Effector memory CD8-positive, alpha-beta T cell (primary cell): ENCODE data around the gene TFEB.

Experiments
- ATAC-seq: fragments of 150-1000 bp; cut with Tn5 transposase; replicated peaks from 2 replicates; pipeline ENCODE4 v1.10.0; 2021; ENCODE audit warnings: mild to moderate bottlenecking, moderate library complexity
- DNase-seq, 3 experiments: peaks; one replicate each; pipeline ENCODE4 v3.0.0; 2021
- H3K27ac Mint-ChIP-seq, 2 donors: one replicate each; pipeline ENCODE4 v1.8.0; 2022; ENCODE audit warnings: mild to moderate bottlenecking in 2 of 2, mixed read lengths in 2 of 2, moderate library complexity in 2 of 2
- H3K27me3 Mint-ChIP-seq, 2 donors: one replicate each; pipeline ENCODE4 v1.8.0; 2022; ENCODE audit warnings: mixed read lengths in 2 of 2
- H3K36me3 Mint-ChIP-seq: one replicate; pipeline ENCODE4 v1.8.0; 2022; ENCODE audit warnings: mild to moderate bottlenecking, moderate library complexity, mixed read lengths; ENCODE audit not compliant: insufficient read depth
- H3K4me1 Mint-ChIP-seq, 2 donors: one replicate each; pipeline ENCODE4 v1.8.0; 2022; ENCODE audit warnings: low read depth in 2 of 2, mixed read lengths in 2 of 2
- H3K4me3 Mint-ChIP-seq, 2 donors: one replicate each; pipeline ENCODE4 v1.8.0; 2022; ENCODE audit warnings: mild to moderate bottlenecking in 2 of 2, mixed read lengths in 2 of 2, moderate library complexity in 2 of 2
- H3K9me3 Mint-ChIP-seq, 2 donors: one replicate each; pipeline ENCODE4 v1.8.0; 2022; ENCODE audit warnings: mixed read lengths in 2 of 2

Gene TFEB

GRCh38 chr6:41708856-41709255 lies 26.6 kb downstream of the TFEB start:
- H3K27me3 Mint-ChIP-seq = no peaks in the 10 kb centered on the region
- ATAC-seq (no peak), DNase-seq (no peak)
- H3K9me3 Mint-ChIP-seq = no peaks in the 10 kb centered on the region
- H3K36me3 Mint-ChIP-seq = peaks cover 14% of the 10 kb centered on the region
- H3K4me1 Mint-ChIP-seq = peaks cover 44 to 51% of the 10 kb centered on the region in 2 donors
- H3K27ac Mint-ChIP-seq = peak overlapping the region; percentile 1 to 92
- peak overlapping the region; percentile 1 to 56 for H3K4me3 Mint-ChIP-seq

GRCh38 chr6:41707565-41708200 lies 27.7 kb downstream of the TFEB start:
- Mint-ChIP-seq H3K9me3 (no peaks in the 10 kb centered on the region), H3K4me1 (peaks cover 45% of the 10 kb centered on the region in 2 donors), H3K4me3 (peak overlapping the region; percentile 55 to 60), H3K27me3 (no peaks in the 10 kb centered on the region), H3K27ac (peak overlapping the region; percentile 92), H3K36me3 (peaks cover 12% of the 10 kb centered on the region)
- peak; percentile 18 to 26 (median 24) for DNase-seq
- ATAC-seq = peak; percentile 66

- DNase-seq (no peak), ATAC-seq (no peak)
- peaks cover 45% of the 10 kb centered on the region in 2 donors for H3K4me1 Mint-ChIP-seq
- H3K4me3 Mint-ChIP-seq = peak overlapping the region; percentile 55 to 60
- H3K27me3 Mint-ChIP-seq = no peaks in the 10 kb centered on the region
- H3K36me3 Mint-ChIP-seq = peaks cover 10% of the 10 kb centered on the region
- peak overlapping the region; percentile 92 for H3K27ac Mint-ChIP-seq
- no peaks in the 10 kb centered on the region for H3K9me3 Mint-ChIP-seq
Measured at GRCh38 chr6:41706876-41707564, 28.4 kb downstream of the TFEB start.

- peaks cover 10% of the 10 kb centered on the region for H3K36me3 Mint-ChIP-seq
- DNase-seq (peak; percentile 59 to 69 (median 61)), ATAC-seq (peak; percentile 89)
- H3K27me3 Mint-ChIP-seq = no peaks in the 10 kb centered on the region
- H3K4me3 Mint-ChIP-seq = peak overlapping the region; percentile 55 to 60
- peaks cover 45 to 46% of the 10 kb centered on the region in 2 donors for H3K4me1 Mint-ChIP-seq
- no peaks in the 10 kb centered on the region for H3K9me3 Mint-ChIP-seq
- peak overlapping the region; percentile 92 for H3K27ac Mint-ChIP-seq
Measured at GRCh38 chr6:41705996-41706835, 29.2 kb downstream of the TFEB start.

- no peak for ATAC-seq
- Mint-ChIP-seq H3K4me3 (peak overlapping the region; percentile 31 to 60), H3K27me3 (no peaks in the 10 kb centered on the region), H3K27ac (peak overlapping the region; percentile 92), H3K36me3 (peaks cover 12% of the 10 kb centered on the region), H3K4me1 (peaks cover 42 to 45% of the 10 kb centered on the region in 2 donors), H3K9me3 (no peaks in the 10 kb centered on the region)
- no peak for DNase-seq
Measured at GRCh38 chr6:41705311-41705995, 30.0 kb downstream of the TFEB start.

- H3K4me3 Mint-ChIP-seq = no peak overlapping the region
- no peaks in the 10 kb centered on the region for H3K9me3 Mint-ChIP-seq
- peak overlapping the region; percentile 92 for H3K27ac Mint-ChIP-seq
- peaks cover 12% of the 10 kb centered on the region for H3K36me3 Mint-ChIP-seq
- H3K4me1 Mint-ChIP-seq = peaks cover 39 to 45% of the 10 kb centered on the region in 2 donors
- DNase-seq = no peak
- ATAC-seq = no peak
- H3K27me3 Mint-ChIP-seq = no peaks in the 10 kb centered on the region
Measured at GRCh38 chr6:41704656-41705310, 30.6 kb downstream of the TFEB start.

GRCh38 chr6:41704028-41704427 lies 31.4 kb downstream of the TFEB start:
- Mint-ChIP-seq H3K27me3 (no peaks in the 10 kb centered on the region), H3K4me1 (peaks cover 44 to 49% of the 10 kb centered on the region in 2 donors), H3K9me3 (no peaks in the 10 kb centered on the region), H3K27ac (peak overlapping the region in 1 of 2 donors; percentile 60), H3K36me3 (peaks cover 12% of the 10 kb centered on the region), H3K4me3 (no peak overlapping the region)
- DNase-seq (no peak), ATAC-seq (no peak)

- Mint-ChIP-seq H3K36me3 (peaks cover 12% of the 10 kb centered on the region), H3K4me1 (peaks cover 39 to 46% of the 10 kb centered on the region in 2 donors), H3K4me3 (peak overlapping the region in 1 of 2 donors; percentile 31), H3K9me3 (no peaks in the 10 kb centered on the region), H3K27me3 (no peaks in the 10 kb centered on the region), H3K27ac (no peak overlapping the region)
- DNase-seq = no peak
- no peak for ATAC-seq
Measured at GRCh38 chr6:41702771-41703494, 32.5 kb downstream of the TFEB start.

- ATAC-seq (no peak), DNase-seq (no peak)
- Mint-ChIP-seq H3K4me3 (no peak overlapping the region), H3K27ac (no peak overlapping the region), H3K36me3 (peaks cover 12% of the 10 kb centered on the region), H3K4me1 (peaks cover 33 to 39% of the 10 kb centered on the region in 2 donors), H3K9me3 (no peaks in the 10 kb centered on the region), H3K27me3 (no peaks in the 10 kb centered on the region)
Measured at GRCh38 chr6:41702089-41702745, 33.2 kb downstream of the TFEB start.

GRCh38 chr6:41700463-41701347 lies 34.7 kb downstream of the TFEB start:
- Mint-ChIP-seq H3K4me3 (no peak overlapping the region), H3K27me3 (no peaks in the 10 kb centered on the region), H3K27ac (no peak overlapping the region), H3K9me3 (no peaks in the 10 kb centered on the region), H3K36me3 (peaks cover 13% of the 10 kb centered on the region), H3K4me1 (peaks cover 19 to 28% of the 10 kb centered on the region in 2 donors)
- DNase-seq (no peak), ATAC-seq (no peak)

- ATAC-seq (no peak), DNase-seq (no peak)
- no peaks in the 10 kb centered on the region for H3K9me3 Mint-ChIP-seq
- peaks cover 20 to 24% of the 10 kb centered on the region in 2 donors for H3K4me1 Mint-ChIP-seq
- no peaks in the 10 kb centered on the region for H3K27me3 Mint-ChIP-seq
- peak overlapping the region; percentile 72 for H3K27ac Mint-ChIP-seq
- peaks cover 6% of the 10 kb centered on the region for H3K36me3 Mint-ChIP-seq
- H3K4me3 Mint-ChIP-seq = no peak overlapping the region
Measured at GRCh38 chr6:41699063-41699462, 36.3 kb downstream of the TFEB start.
